Stimulated activated CD4-positive, alpha-beta T cell treated with anti-CD3 and anti-CD28 coated beads, Interleukin-12 subunit alpha, Interleukin-12 subunit beta, amount 100 ng/mL, for 48 hours (primary cell): ENCODE measurements around the gene LYPD6.

Source experiments
- DNase-seq, 3 donors: peaks; one replicate each; pipeline ENCODE4 v3.0.0-alpha.2; 2020; ENCODE audit warnings: low read depth in 2 of 3, low spot score in 1 of 3

Gene LYPD6

GRCh38 chr2:149348291-149348690 lies 17.9 kb downstream of the LYPD6 start:
- no peak for DNase-seq

- DNase-seq = no peak
Measured at GRCh38 chr2:149353421-149353820, 23.0 kb downstream of the LYPD6 start.

DNA sequence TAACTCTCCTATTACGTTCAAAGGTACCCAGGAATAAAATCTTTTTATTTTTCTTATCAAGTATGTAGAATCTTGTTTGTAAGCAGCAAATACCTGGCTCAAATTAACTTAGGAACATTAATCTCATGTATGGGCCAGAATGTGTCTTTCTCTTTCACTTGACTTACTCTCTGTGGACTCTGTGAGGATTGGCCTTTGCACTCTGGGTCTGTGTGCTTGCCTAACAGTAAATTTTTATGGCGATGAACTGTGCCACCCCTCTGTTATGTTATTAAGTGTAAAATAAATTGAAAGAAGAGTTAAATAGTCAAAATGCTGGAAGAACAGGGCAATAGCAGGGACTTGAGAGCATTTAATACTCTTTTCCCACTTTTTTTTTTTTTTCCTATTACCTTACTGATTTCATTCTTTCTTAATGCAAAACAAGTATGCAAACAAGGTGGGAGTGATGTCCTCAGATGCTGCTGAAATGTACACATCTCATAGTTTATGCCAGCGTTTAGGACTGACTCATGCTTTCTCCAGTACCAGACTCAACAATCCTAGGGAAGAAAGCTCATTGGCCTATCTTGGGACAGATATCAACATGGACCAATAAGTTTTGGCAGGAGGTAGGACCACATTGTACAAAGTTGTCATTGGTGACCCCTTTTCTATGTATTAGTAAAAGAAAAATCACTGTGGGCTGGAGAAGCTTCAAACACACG lies 25.5 kb downstream of the LYPD6 start:
- DNase-seq = no peak

GRCh38 chr2:149357058-149357457 lies 26.7 kb downstream of the LYPD6 start:
- DNase-seq = no peak

DNA sequence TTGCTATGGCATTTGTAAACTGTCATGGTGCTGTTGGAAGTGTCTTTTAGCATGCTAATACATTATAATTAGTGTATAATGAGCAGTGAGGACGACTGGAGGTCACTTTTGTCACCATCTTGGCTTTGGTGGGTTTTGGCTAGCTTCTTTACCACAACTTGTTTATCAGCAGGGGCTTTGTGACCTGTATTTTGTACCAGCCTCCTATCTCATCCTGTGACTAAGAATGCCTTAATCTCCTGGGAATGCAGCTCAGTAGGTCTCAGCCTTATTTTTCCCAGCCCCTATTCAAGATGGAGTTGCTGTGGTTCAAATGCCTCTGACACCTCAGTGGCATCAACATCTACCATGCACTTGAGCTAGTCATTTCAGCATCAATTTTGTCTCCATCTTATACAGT lies 29.7 kb downstream of the LYPD6 start:
- no peak for DNase-seq

GRCh38 chr2:149363958-149364357 lies 33.6 kb downstream of the LYPD6 start:
- DNase-seq = no peak

DNA sequence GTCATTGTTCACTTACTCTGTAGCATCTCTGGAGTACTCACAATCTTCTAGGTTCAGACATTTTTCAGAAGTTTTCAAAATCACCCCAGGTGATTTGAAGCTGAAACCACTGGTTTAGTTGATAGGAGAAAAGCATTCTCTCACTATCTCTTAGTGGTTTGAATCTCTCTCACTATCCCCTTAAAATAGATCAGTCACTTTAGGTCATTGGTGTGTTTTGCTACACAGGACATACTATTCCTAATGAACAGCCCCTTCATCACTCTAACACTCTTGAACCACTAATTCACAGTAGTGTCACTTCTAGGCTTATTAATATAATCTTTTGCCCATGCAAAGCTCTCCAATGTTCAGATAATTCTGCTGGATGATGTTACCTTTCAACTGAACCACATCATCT lies 34.5 kb downstream of the LYPD6 start:
- DNase-seq = no peak

- no peak for DNase-seq
Measured at GRCh38 chr2:149365931-149366583, 35.7 kb downstream of the LYPD6 start.

DNA sequence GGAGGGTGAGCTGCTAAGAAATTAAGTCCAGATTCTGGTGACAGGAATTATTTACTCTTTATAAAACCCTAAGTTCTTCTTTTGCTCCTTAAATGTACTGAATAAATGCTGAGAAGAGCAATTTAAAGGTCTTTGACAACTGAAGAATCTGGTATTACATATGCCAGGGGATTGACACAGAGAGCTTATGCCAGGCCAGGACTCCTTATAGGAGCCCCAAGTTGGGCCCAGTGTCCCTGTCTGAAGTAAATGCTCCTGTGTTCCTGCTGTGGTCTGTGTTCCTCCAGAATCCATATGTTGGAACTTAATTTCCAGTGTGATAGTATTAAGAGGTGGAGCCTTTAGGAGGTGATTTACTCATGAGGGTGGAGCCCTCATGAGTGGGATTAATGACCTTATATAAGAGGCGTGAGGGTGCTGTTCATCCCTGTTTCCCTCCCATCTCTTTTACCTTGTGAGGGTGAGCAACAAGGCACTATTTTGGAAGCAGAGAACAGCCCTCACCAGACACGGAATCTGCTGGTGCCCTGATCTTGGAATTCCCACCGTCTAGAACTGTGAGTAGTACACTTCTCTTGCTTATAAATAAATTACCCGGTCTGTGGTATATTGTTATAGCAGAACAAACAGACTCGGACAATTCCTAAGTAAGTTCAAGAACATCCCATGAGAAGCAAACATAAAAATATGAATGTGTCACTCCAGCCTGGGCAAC lies 39.8 kb downstream of the LYPD6 start:
- no peak for DNase-seq

GRCh38 chr2:149371476-149371875 lies 41.1 kb downstream of the LYPD6 start:
- DNase-seq = no peak

- DNase-seq = no peak
Measured at GRCh38 chr2:149375801-149376361, 45.5 kb downstream of the LYPD6 start.

DNA sequence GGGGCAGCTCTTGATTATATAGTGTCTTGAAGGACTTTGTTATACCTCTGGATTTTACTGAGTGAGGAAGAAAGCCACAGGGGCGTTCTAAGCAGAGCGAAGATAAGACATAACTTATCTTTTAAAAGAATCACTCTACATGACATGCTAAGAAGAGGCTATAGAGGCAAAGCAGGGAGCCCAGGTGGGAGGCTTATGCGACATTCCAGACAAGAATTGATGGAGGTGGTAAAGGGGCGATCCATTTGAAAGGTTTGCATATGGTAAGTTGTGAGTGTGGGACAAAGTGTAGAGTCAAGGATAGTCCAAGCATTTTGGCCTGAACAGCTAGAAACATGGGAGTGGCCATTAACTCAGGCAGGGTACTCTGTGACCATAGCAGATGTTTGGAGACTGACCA lies 49.8 kb downstream of the LYPD6 start:
- DNase-seq = no peak

DNA sequence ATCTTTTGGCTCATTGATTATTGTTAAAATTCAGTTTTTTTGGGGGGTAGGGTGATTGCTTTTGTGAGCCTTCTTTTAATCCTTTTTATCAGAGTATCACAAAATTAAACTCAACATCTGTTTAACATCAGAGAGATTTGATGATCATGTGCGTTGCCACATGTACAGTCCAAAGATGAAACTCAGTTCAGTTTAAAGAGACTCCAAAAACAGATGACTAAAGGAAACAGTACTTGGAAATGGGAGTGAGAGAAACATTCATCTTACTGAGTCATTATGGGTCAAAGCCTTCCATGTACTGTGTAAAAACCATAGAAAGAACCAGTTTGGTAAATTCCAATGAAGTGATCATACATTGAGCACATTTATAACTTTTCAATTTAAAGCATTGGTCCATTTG lies 53.0 kb downstream of the LYPD6 start:
- no peak for DNase-seq

DNA sequence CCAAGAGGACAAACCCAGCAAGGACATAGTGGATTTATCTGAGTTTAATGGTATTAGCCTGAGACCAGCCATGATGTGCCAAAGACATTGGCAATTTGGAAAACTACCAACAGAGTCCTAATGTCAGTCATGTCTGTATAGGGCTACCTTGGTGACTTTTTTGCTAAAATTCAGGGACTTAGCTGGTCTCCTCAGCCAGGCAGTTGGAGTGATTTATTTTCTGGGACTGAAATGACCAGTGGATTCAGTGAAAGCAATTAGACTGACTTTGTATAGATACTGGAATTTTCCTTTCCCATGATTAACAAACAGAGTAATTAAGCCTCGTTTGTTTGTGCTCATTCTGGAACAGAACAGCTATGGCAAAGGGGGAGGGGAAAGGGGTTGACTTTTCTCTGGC lies 55.0 kb downstream of the LYPD6 start:
- DNase-seq = no peak

GRCh38 chr2:149387411-149387810 lies 57.0 kb downstream of the LYPD6 start:
- DNase-seq = no peak

- no peak for DNase-seq
Measured at GRCh38 chr2:149388120-149388816, 57.9 kb downstream of the LYPD6 start.

- DNase-seq = no peak
Measured at GRCh38 chr2:149389506-149390167, 59.2 kb downstream of the LYPD6 start.

- no peak for DNase-seq
Measured at GRCh38 chr2:149393614-149394013, 63.2 kb downstream of the LYPD6 start.

- DNase-seq = no peak
Measured at GRCh38 chr2:149394864-149395263, 64.5 kb downstream of the LYPD6 start.

DNA sequence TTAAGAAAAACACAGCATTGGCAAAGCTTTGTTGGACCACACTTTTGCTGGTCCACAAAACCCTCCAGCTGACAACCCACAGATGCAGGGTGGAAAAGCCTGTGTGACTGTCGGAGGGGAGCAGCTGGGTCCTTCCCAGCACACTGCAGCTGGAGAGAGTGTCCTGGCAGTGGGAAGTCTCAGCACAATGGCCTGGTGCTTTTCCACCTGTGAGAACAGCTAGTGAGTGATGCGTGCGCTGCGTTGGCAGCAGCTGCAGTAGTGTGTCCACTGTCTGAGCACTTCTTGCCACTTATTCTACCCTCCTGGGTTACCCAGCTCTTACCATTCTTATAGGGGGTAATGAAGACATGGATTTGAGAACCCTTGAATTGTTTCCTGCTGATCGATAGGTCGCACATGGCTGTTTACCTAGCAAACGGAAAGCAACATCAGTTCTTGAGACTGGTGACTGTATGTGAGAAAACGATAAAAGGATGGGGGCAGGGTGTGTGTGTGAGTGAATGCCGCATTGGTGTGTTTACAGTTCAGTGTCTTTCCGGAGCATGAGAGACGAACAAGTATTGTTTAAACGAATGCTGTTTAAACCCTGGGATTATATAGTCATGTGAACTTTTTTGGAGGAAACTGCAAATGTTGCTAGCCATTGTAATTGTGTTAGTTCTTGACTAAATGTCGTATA lies 69.7 kb downstream of the LYPD6 start:
- DNase-seq = no peak
